Transverse colon (tissue), 4 donors: ENCODE results near the gene BRIP1. TPM values are rescaled to one million over a fixed set of nuclear protein-coding genes. Genes with fewer than 3 reads are reported as not detected.

ENCODE experiments used
- DNase-seq: peaks from one replicate; pipeline ENCODE4 v3.0.0-alpha.2; 2019
- H3K27ac ChIP-seq, 4 donors: fragments of 200-600 bp; sonication (generic); 2 replicates each; pipeline ENCODE4 v1.5.1; 2016 to 2018; ENCODE audit warnings: inconsistent platforms in 4 of 4
- H3K27me3 ChIP-seq: fragments of 200-600 bp; sonication (generic); 2 replicates; pipeline ENCODE4 v1.5.1; 2017; ENCODE audit warnings: inconsistent platforms
- H3K36me3 ChIP-seq, 4 donors: fragments of 200-600 bp; sonication (generic); 2 replicates each; pipeline ENCODE4 v1.5.1; 2017 to 2019; ENCODE audit warnings: inconsistent platforms in 4 of 4
- H3K4me1 ChIP-seq, 4 donors: fragments of 200-600 bp; sonication (generic); 2 replicates each; pipeline ENCODE4 v1.5.1; 2017 to 2020; ENCODE audit warnings: inconsistent platforms in 4 of 4
- H3K4me3 ChIP-seq, 4 donors: fragments of 200-600 bp; sonication (generic); 1 replicate in 1 of 4; 2 replicates in 3 of 4; pipeline versions ENCODE4 v1.5.1 to v1.6.1; 2017 to 2019; ENCODE audit warnings: inconsistent platforms in 4 of 4
- H3K9me3 ChIP-seq, 2 donors: fragments of 200-600 bp; sonication (generic); 2 replicates each; pipeline ENCODE4 v1.5.1; 2017 to 2019; ENCODE audit warnings: inconsistent platforms in 2 of 2
- EP300 ChIP-seq: sonication (generic); formaldehyde crosslinking; IDR thresholded peaks from one replicate; pipeline ENCODE4 v1.6.1; 2017; ENCODE audit warnings: antibody characterized with exemption, low read depth
- POLR2A ChIP-seq: fragments of 450-650 bp; IDR thresholded peaks from one replicate; pipeline ENCODE4 v1.6.1; 2016; ENCODE audit warnings: antibody characterized with exemption, mild to moderate bottlenecking, moderate library complexity
- POLR2AphosphoS5 ChIP-seq, 3 donors: sonication (generic); formaldehyde crosslinking; IDR thresholded peaks; one replicate each; pipeline ENCODE4 v1.6.1; 2016; ENCODE audit warnings: antibody characterized with exemption in 3 of 3
- WGBS, 2 donors: methylation state at CpG; one replicate each; pipeline ENCODE4 v1.1.5; 2018; ENCODE audit warnings: low coverage in 1 of 2; 5-methylcytosine and 5-hydroxymethylcytosine counted together
- in situ Hi-C, 4 donors: fragments of 200-750 bp; cut with MboI; loops; one replicate each; pipeline versions ENCODE4 v1.15.0 to v1.15.1; 2017; ENCODE audit warnings: low sequenced_read_pairs in 3 of 4, low pct_ligation_motif_present in 1 of 4, low pct_unique_long_range_greater_than_20kb in 1 of 4
- intact Hi-C: fragments of 100-400 bp; cut with DNase I; formaldehyde crosslinking; loops from one replicate; pipeline ENCODE4 v1.15.1; 2023; ENCODE audit warnings: low total_unique reads
- total RNA-seq, 4 donors: library from RNA; depleted of rRNA; stranded (reverse); fragments of >200 nt; gene quantifications; one replicate each; pipeline ENCODE4 v1.1.0, GENCODE V29; 2016
- TF ChIP-seq, protein P1 (sequence below), 5 experiments: fragments of 200-600 bp in 3 of 5; fragments of 450-650 bp in 2 of 5; sonication (generic) in 3 of 5; IDR thresholded peaks; 1 replicate in 2 of 5; 2 replicates in 3 of 5; pipeline ENCODE4 v1.5.1; 2016 to 2017; ENCODE audit warnings: antibody characterized with exemption in 5 of 5, inconsistent platforms in 3 of 5, mild to moderate bottlenecking in 2 of 5, moderate library complexity in 1 of 5

Gene BRIP1
- total RNA-seq, 4 donors from 2014 or later = 0.80 to 1.9 (median 1.2) TPM

GRCh38 chr17:61786088-61786487 is 77.2 kb downstream of the BRIP1 start:
- TF ChIP-seq, protein P1, sequence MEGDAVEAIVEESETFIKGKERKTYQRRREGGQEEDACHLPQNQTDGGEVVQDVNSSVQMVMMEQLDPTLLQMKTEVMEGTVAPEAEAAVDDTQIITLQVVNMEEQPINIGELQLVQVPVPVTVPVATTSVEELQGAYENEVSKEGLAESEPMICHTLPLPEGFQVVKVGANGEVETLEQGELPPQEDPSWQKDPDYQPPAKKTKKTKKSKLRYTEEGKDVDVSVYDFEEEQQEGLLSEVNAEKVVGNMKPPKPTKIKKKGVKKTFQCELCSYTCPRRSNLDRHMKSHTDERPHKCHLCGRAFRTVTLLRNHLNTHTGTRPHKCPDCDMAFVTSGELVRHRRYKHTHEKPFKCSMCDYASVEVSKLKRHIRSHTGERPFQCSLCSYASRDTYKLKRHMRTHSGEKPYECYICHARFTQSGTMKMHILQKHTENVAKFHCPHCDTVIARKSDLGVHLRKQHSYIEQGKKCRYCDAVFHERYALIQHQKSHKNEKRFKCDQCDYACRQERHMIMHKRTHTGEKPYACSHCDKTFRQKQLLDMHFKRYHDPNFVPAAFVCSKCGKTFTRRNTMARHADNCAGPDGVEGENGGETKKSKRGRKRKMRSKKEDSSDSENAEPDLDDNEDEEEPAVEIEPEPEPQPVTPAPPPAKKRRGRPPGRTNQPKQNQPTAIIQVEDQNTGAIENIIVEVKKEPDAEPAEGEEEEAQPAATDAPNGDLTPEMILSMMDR (IDR thresholded peaks at IDR 0.05) = no peak
- no peak for TF ChIP-seq EP300
- no peak for TF ChIP-seq POLR2A
- no peak for TF ChIP-seq POLR2AphosphoS5 (IDR thresholded peaks at IDR 0.05)
- Histone ChIP-seq H3K4me3 (no peak overlapping the region), H3K36me3 (no peaks in the 10 kb centered on the region), H3K27me3 (no peaks in the 10 kb centered on the region), H3K9me3 (no peaks in the 10 kb centered on the region), H3K4me1 (no peaks in the 10 kb centered on the region), H3K27ac (no peak overlapping the region)
- 85 to 86% methylated on average over 5 of the region's 5 CpGs for WGBS, 2 donors
- intact Hi-C loops = no loop called here
- in situ Hi-C loops = no loop called here
- DNase-seq = no peak

GRCh38 chr17:61784510-61784909 is 78.8 kb downstream of the BRIP1 start:
- H3K36me3 ChIP-seq = no peaks in the 10 kb centered on the region
- intact Hi-C loops = no loop called here
- H3K4me1 ChIP-seq = no peaks in the 10 kb centered on the region
- H3K27me3 ChIP-seq = no peaks in the 10 kb centered on the region
- WGBS, 2 donors = 89 to 100% methylated on average over 2 to 4 of the region's 4 CpGs
- no peak overlapping the region for H3K27ac ChIP-seq
- in situ Hi-C loops = no loop called here
- no peaks in the 10 kb centered on the region for H3K9me3 ChIP-seq
- DNase-seq = no peak
- H3K4me3 ChIP-seq = no peak overlapping the region
- no peak for TF ChIP-seq POLR2AphosphoS5 (IDR thresholded peaks at IDR 0.05)
- TF ChIP-seq EP300 = no peak

- in situ Hi-C loops (no loop called here), intact Hi-C loops (no loop called here)
- H3K9me3 ChIP-seq = no peaks in the 10 kb centered on the region
Observed at GRCh38 chr17:61783556-61784304, 79.6 kb downstream of the BRIP1 start.

DNA sequence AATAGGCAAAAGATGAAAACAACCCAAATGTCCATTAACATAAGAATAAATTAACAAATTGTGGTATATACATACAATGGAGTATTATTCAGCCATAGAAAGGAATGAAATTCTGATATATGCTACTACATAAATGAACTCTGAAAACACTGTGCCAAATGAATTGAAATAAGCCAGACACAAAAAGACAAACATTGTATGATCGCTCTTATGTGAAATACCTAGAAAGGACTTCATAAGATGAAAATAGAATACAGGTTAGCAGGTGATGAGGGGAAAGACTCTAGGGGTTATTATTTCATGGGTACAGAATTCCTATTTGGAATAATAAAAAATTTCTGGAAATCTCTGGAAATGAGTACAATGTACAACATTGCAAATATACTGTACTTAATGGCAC is 80.2 kb downstream of the BRIP1 start:
- Histone ChIP-seq H3K27ac (no peak overlapping the region), H3K27me3 (no peaks in the 10 kb centered on the region), H3K36me3 (no peaks in the 10 kb centered on the region), H3K4me1 (no peaks in the 10 kb centered on the region), H3K4me3 (no peak overlapping the region), H3K9me3 (no peaks in the 10 kb centered on the region)
- intact Hi-C loops = no loop called here
- DNase-seq = no peak
- in situ Hi-C loops = no loop called here
- 97 to 100% methylated on average over 1 of the region's 1 CpG for WGBS, 2 donors
- TF ChIP-seq, protein P1 (IDR thresholded peaks at IDR 0.05) = no peak
- no peak for TF ChIP-seq EP300
- TF ChIP-seq POLR2A = no peak
- no peak for TF ChIP-seq POLR2AphosphoS5 (IDR thresholded peaks at IDR 0.05)

More at GRCh38 chr17:61783556-61784304, 79.6 kb downstream of the BRIP1 start:
- Histone ChIP-seq H3K36me3 (no peaks in the 10 kb centered on the region), H3K27ac (no peak overlapping the region), H3K4me3 (no peak overlapping the region), H3K27me3 (no peaks in the 10 kb centered on the region), H3K4me1 (no peaks in the 10 kb centered on the region)
- DNase-seq = no peak
- TF ChIP-seq POLR2AphosphoS5 (IDR thresholded peaks at IDR 0.05) = no peak
- no peak for TF ChIP-seq EP300
- no peak for TF ChIP-seq POLR2A
- TF ChIP-seq, protein P1 (IDR thresholded peaks at IDR 0.05) = no peak

- Histone ChIP-seq H3K36me3 (no peaks in the 10 kb centered on the region), H3K4me1 (no peaks in the 10 kb centered on the region), H3K4me3 (no peak overlapping the region), H3K9me3 (no peaks in the 10 kb centered on the region), H3K27ac (no peak overlapping the region), H3K27me3 (no peaks in the 10 kb centered on the region)
- in situ Hi-C loops (no loop called here), intact Hi-C loops (no loop called here)
- 94 to 100% methylated on average over 1 of the region's 1 CpG for WGBS, 2 donors
- no peak for TF ChIP-seq POLR2AphosphoS5 (IDR thresholded peaks at IDR 0.05)
- TF ChIP-seq EP300 = no peak
- TF ChIP-seq POLR2A = no peak
- TF ChIP-seq, protein P1 (IDR thresholded peaks at IDR 0.05) = no peak
- DNase-seq = no peak
Observed at GRCh38 chr17:61782683-61783082, 80.6 kb downstream of the BRIP1 start.
